ENCODE data around the gene CWC25.

Gene CWC25

DNA sequence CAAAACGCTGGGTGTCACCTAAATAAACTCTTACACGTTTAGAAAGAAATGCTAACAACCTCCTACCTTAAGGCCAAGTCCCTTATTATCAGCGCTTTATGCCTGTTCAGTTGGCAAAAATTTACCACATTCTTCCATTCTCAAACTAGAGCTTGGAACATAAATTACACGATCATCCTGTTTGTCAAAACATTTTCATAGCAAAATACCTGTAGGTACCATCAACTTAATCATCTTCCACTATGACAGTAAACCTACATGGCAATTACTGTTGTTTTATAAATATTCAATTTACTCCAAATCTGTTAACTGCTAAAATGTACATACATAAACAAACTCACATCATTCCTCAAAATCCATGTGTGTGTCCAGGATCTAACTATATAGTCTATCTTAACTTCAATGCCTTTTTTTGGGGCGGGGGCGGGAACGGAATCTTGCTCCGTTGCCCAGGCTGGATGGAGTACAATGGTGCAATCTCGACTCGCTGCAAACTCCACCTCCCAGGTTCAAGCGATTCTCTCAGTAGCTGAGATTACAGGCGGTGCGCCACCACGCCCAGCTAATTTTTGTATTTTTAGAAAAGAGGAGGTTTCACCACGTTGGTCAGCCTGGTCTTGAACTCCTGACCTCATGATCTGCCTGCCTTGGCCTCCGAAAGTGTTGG, 24.0 kb upstream of the CWC25 start:
- TF ChIP-seq, protein P1, sequence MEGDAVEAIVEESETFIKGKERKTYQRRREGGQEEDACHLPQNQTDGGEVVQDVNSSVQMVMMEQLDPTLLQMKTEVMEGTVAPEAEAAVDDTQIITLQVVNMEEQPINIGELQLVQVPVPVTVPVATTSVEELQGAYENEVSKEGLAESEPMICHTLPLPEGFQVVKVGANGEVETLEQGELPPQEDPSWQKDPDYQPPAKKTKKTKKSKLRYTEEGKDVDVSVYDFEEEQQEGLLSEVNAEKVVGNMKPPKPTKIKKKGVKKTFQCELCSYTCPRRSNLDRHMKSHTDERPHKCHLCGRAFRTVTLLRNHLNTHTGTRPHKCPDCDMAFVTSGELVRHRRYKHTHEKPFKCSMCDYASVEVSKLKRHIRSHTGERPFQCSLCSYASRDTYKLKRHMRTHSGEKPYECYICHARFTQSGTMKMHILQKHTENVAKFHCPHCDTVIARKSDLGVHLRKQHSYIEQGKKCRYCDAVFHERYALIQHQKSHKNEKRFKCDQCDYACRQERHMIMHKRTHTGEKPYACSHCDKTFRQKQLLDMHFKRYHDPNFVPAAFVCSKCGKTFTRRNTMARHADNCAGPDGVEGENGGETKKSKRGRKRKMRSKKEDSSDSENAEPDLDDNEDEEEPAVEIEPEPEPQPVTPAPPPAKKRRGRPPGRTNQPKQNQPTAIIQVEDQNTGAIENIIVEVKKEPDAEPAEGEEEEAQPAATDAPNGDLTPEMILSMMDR (IDR thresholded peaks at IDR 0.05; ENCODE audit: low read depth, low read length): no peak
- DNase-seq (ENCODE audit: extremely low read depth, low read depth): no peak

DNA sequence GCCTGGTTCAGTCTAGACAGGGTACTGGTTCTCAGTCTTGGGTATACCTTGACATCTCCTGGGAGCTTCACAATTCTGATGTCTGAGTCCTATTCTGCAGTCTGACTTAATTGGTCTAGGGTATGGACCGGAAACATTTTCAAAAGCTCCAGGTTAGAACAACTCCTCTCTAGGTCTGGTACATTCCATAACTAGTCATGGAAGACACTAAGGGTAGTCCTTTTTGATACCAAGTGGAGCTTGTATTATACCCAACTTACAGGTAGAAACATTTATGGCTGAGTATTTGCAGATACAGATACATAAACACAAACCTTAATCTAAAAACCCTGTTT, 23.4 kb upstream of the CWC25 start:
- DNase-seq (ENCODE audit: extremely low read depth, low read depth): no peak
- TF ChIP-seq, protein P1 (IDR thresholded peaks at IDR 0.05; ENCODE audit: low read depth, low read length): no peak

DNA sequence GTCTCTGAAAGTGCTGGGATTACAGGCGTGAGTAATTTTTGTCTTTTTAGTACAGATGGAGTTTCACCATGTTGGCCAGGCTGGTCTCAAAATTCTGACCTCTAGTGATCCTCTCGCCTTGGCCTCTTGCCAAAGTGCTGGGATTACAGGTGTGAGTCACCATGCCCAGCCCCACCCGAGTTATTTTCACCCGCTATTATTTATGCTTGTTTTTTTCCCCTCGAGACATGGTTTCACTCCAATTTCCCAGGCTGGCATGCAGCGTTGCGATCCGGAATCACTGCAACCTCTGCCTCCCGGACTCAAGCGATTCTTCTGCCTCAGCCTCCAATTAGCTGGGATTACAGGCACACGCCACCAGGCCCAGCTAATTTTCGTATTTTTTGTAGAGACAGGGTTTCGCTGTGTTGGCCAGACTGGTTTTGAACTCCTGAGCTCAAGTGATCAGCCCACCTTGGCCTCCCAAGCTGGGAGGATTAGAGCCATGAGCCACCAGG, 19.2 kb upstream of the CWC25 start:
- TF ChIP-seq, protein P1 (IDR thresholded peaks at IDR 0.05; ENCODE audit: low read depth, low read length): no peak
- no peak for DNase-seq (ENCODE audit: extremely low read depth, low read depth)

DNA sequence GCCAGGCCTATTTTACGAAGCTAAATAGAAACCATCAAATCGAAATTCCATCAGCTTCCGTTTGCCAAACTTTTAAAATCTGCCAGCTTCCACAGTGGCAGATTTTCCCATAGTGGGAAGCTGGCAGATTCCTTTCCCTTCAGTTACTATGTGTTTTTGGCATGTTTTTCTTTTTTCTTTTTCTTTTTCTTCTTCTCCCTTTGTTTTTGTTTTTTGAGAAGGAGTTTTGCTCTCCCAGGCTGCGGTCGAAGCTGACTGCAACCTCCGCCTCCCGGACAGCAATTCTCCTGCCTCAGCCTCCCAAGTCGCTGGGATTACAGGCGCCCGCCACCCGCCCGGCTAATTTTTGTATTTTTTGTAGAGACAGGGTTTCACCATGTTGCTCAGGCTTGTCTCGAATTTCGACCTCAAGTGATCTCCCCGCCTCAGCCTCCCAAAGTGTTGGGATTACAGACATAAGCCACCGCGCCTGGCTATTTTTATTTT, 684 bp upstream of the CWC25 start:
- no peak for DNase-seq (ENCODE audit: extremely low read depth, low read depth)
- TF ChIP-seq, protein P1 (IDR thresholded peaks at IDR 0.05; ENCODE audit: low read depth, low read length): no peak

DNA sequence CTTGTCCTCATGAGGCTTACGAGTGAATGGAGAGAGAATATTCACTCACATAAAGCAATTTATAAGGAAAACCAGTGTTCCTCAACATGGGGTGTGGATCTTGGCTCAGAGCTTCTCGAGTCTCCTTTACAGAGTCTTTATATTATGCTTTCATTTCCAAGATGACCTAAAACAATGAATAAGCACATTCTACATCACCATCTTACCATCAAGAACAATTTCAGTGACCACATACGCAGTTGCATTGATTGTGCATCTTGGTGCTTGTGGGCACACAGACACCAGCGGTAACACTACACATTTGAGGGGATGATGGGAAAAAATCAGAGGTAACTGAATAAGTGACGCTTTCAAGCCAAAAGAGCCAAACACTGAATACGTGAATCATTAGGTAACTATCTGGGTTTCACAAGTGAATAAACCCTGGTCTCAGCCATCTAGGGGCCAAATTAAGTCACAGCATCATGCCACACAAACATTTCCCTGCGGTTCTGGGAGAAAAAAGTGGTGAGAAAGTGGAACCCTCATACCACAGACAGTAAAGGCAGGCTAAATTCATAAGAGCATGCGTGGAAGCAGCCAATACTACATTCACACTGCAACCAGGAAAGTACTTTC, 9.4 kb downstream of the CWC25 start:
- no peak for DNase-seq (ENCODE audit: extremely low read depth, low read depth)
- TF ChIP-seq, protein P1 (IDR thresholded peaks at IDR 0.05; ENCODE audit: low read depth, low read length): peak; percentile 24

DNA sequence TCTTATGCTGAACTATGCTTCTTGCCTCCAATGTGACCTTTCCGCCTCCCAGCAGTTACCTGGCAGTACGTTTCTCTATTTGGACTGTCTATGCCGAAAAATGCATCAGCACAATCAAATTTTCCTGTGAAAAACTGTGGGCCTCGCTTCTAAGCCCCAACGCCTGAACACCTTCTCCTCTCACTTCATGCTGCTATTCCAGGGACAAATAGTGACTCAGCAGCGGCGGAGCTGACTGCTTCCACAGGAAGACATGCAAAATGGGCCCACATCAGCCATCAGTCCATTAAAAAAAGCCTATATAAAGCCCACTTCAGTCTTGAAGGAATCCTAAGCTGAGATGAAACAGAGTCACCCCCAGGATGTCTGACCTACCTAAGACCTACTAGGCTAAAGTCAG, 15.3 kb downstream of the CWC25 start:
- TF ChIP-seq, protein P1 (IDR thresholded peaks at IDR 0.05; ENCODE audit: low read depth, low read length): no peak
- no peak for DNase-seq (ENCODE audit: extremely low read depth, low read depth)

DNA sequence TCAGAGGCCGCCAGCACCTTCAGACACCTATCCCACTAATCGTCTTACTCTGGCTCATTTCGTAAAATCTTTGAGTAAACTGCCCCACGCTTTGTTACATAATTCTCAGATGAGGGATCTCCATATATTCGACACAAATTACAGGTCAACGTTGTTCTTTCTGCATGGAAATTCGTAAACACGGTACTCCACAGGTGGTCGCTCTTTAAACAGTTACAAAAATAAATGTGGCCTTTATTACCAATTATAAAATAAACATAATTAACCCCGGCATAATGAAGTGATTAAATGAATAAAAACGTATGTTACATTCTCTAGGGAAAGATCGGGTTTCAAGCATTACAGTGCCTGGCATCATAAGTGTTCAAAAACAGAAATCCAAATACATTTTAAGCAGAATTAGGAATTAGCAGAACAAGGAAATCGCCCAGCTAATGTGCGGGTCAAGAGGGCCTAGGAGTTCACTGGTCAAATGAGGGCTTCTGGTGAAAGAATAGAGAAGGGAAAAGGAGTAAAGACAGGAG, 24.8 kb downstream of the CWC25 start:
- DNase-seq (ENCODE audit: extremely low read depth, low read depth): no peak
- TF ChIP-seq, protein P1 (IDR thresholded peaks at IDR 0.05; ENCODE audit: low read depth, low read length): no peak

Data from AG09319 (cell line).